Natural killer cell (primary cell): ENCODE data around the gene IRX2. TPM values are rescaled to one million over a fixed set of nuclear protein-coding genes. Genes with fewer than 3 reads are reported as not detected.

Source experiments
- ATAC-seq, 3 donors: fragments of 150-1000 bp in 2 of 3; fragments of 200-7000 bp in 1 of 3; cut with Tn5 transposase; 1 replicate in 1 of 3; 2 replicates in 2 of 3; pipeline ENCODE4 v1.10.0; 2021; ENCODE audit warnings: mild to moderate bottlenecking in 2 of 3, moderate library complexity in 2 of 3
- DNase-seq, 2 donors: peaks; one replicate each; pipeline versions ENCODE4 v3.0.0 to v3.0.0-alpha.2; 2013 to 2021; ENCODE audit warnings: mixed read lengths in 1 of 2
- H3K27ac ChIP-seq: one replicate; pipeline ENCODE4 v1.5.1; 2013; ENCODE audit warnings: mild to moderate bottlenecking, low read length
- H3K27me3 ChIP-seq: one replicate; pipeline ENCODE4 v1.6.1; 2013; ENCODE audit warnings: low read length; ENCODE audit not compliant: control insufficient read depth, insufficient read depth
- H3K36me3 ChIP-seq: one replicate; pipeline ENCODE4 v1.6.1; 2013; ENCODE audit warnings: low read length; ENCODE audit not compliant: control insufficient read depth, insufficient read depth
- H3K4me1 ChIP-seq: one replicate; pipeline ENCODE4 v1.6.1; 2013; ENCODE audit warnings: low read length; ENCODE audit not compliant: control insufficient read depth, insufficient read depth
- H3K4me3 ChIP-seq: one replicate; pipeline ENCODE4 v1.5.1; 2013; ENCODE audit warnings: low read length
- H3K9me3 ChIP-seq: one replicate; pipeline ENCODE4 v1.6.1; 2013; ENCODE audit warnings: low read length; ENCODE audit not compliant: control insufficient read depth, insufficient read depth
- H3K27ac Mint-ChIP-seq, 2 donors: one replicate each; pipeline ENCODE4 v1.8.0; 2022; ENCODE audit warnings: mild to moderate bottlenecking in 2 of 2, mixed read lengths in 2 of 2, moderate library complexity in 1 of 2
- H3K27me3 Mint-ChIP-seq, 2 donors: one replicate each; pipeline ENCODE4 v1.8.0; 2022; ENCODE audit warnings: low read depth in 2 of 2, mixed read lengths in 2 of 2
- H3K36me3 Mint-ChIP-seq: one replicate; pipeline ENCODE4 v1.8.0; 2022; ENCODE audit warnings: mixed read lengths
- H3K4me1 Mint-ChIP-seq, 2 donors: one replicate each; pipeline ENCODE4 v1.8.0; 2022; ENCODE audit warnings: mixed read lengths in 2 of 2
- H3K4me3 Mint-ChIP-seq: one replicate; pipeline ENCODE4 v1.8.0; 2022; ENCODE audit warnings: mild to moderate bottlenecking, moderate library complexity, mixed read lengths
- H3K9me3 Mint-ChIP-seq, 2 donors: one replicate each; pipeline ENCODE4 v1.8.0; 2022; ENCODE audit warnings: mixed read lengths in 2 of 2
- CTCF ChIP-seq: fragments of 200-600 bp; IDR thresholded peaks from one replicate; pipeline ENCODE4 v1.8.0; 2022; ENCODE audit warnings: antibody characterized with exemption
- WGBS: methylation state at CpG from one replicate; pipeline ENCODE4 v1.1.7; 2013; ENCODE audit warnings: missing lambda C conversion rate; ENCODE audit not compliant: insufficient coverage; 5-methylcytosine and 5-hydroxymethylcytosine counted together
- intact Hi-C: fragments of 100-400 bp; cut with micrococcal nuclease; formaldehyde crosslinking; loops from one replicate; pipeline ENCODE4 v1.14.2; 2022
- total RNA-seq, 4 donors: library from RNA; stranded (reverse); fragments of 120-200 nt in 1 of 4; gene quantifications; one replicate each; pipeline versions ENCODE4 v1.2.3 to v1.2.4, GENCODE V29; 2013 to 2022

Gene IRX2
- total RNA-seq, 3 donors from 2014 or later (not counting 1 experiment from before 2014, with no cell fraction given): not detected

DNA sequence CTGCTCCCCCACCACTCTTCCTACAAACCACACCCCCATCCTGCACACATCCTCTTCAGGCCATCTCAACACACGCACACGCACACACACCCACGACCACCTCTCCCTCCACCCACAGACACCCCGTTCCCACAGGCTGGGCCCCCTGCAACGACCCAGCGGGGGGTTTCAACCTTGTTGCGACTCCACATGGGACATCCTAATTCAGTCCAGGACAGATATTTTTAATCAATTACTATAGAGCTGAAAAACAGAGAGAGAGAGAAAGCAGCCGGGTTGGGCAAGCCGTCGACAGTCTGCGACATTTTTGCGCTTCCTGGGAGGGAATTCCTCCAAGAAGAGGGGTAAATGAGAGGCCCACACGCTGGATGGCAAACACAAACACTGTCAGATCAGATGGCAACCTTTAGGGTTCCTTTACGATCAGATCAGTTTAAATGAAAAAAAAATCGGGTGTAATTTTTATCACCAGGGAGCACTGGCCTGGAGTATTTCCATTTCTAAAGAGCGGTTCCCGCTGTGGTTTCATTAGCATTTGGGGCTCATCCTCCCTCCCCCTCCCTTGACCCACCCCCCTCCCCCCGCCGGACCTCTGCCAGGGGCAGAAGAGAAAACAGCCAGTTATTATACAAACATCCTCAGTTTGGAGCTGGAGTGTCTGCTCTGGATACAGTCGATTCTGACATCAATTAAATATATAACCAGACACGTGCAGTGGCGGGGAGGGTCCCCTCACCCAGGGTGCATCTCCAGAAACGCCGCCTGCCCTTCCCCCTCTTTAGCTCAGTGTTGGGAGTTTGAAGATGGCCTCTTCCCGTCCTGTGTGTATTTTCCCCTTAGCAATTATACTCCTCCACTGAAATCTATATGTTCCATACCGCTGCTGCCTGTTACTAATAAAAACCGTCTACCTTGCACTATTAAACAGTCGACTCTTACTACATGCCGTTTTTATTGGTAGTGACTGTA is 2.3 kb upstream of the IRX2 start:
- Histone ChIP-seq H3K27ac (no peak overlapping the region), H3K9me3 (peaks cover 4% of the 10 kb centered on the region), H3K4me3 (no peak overlapping the region), H3K4me1 (no peaks in the 10 kb centered on the region), H3K27me3 (peaks cover 42% of the 10 kb centered on the region), H3K36me3 (no peaks in the 10 kb centered on the region)
- H3K4me3 Mint-ChIP-seq: no peak overlapping the region
- no peak for ATAC-seq
- H3K9me3 Mint-ChIP-seq: no peaks in the 10 kb centered on the region
- DNase-seq: no peak
- intact Hi-C loops: no loop called here
- WGBS: 5% methylated on average over 26 of the region's 29 CpGs
- no peak overlapping the region for H3K27ac Mint-ChIP-seq
- no peak for TF ChIP-seq CTCF
- H3K4me1 Mint-ChIP-seq: peaks cover 0 to 5% of the 10 kb centered on the region in 2 donors
- peaks cover 50 to 54% of the 10 kb centered on the region in 2 donors for H3K27me3 Mint-ChIP-seq
- H3K36me3 Mint-ChIP-seq: no peaks in the 10 kb centered on the region

DNA sequence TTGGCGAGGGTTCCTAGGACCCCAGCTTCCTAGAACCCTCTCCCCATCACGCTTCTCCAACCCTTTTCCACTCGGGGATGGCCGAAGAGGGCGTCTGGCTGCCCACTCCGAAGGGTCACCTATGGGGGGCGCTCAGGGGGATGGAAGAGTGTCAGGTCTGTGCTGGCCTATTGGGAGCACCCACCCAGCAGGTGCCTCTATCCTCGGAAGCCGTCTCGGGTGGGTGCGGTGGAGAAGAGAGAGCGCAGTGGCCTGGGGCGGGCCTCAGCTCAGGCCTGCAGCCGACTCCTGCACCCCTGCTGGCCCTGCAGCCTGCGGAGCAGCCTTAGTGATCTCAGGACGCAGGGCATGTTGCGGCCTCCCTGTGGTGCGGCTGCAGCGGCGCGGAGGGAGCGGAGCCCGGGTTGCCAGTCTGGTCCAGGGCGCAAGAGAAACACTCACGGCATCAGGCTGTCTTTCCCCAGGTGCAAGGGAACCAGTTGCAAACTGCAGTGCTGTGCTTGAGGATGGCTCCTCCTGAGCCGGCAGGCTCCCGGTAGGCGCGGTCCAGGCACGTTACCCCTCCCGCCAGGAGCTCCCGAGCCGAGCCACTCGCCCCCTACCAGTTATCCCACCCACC is 1.5 kb upstream of the IRX2 start:
- Mint-ChIP-seq H3K4me3 (no peak overlapping the region), H3K36me3 (no peaks in the 10 kb centered on the region), H3K9me3 (no peaks in the 10 kb centered on the region), H3K27me3 (peaks cover 47 to 50% of the 10 kb centered on the region in 2 donors), H3K4me1 (peaks cover 0 to 5% of the 10 kb centered on the region in 2 donors), H3K27ac (no peak overlapping the region)
- no peak overlapping the region for H3K27ac ChIP-seq
- TF ChIP-seq CTCF: no peak
- H3K4me3 ChIP-seq: no peak overlapping the region
- ATAC-seq (no peak), DNase-seq (no peak)
- intact Hi-C loops: no loop called here
- 10% methylated on average over 33 of the region's 34 CpGs for WGBS
- no peaks in the 10 kb centered on the region for H3K36me3 ChIP-seq
- no peaks in the 10 kb centered on the region for H3K4me1 ChIP-seq
- peaks cover 38% of the 10 kb centered on the region for H3K27me3 ChIP-seq
- peaks cover 4% of the 10 kb centered on the region for H3K9me3 ChIP-seq

DNA sequence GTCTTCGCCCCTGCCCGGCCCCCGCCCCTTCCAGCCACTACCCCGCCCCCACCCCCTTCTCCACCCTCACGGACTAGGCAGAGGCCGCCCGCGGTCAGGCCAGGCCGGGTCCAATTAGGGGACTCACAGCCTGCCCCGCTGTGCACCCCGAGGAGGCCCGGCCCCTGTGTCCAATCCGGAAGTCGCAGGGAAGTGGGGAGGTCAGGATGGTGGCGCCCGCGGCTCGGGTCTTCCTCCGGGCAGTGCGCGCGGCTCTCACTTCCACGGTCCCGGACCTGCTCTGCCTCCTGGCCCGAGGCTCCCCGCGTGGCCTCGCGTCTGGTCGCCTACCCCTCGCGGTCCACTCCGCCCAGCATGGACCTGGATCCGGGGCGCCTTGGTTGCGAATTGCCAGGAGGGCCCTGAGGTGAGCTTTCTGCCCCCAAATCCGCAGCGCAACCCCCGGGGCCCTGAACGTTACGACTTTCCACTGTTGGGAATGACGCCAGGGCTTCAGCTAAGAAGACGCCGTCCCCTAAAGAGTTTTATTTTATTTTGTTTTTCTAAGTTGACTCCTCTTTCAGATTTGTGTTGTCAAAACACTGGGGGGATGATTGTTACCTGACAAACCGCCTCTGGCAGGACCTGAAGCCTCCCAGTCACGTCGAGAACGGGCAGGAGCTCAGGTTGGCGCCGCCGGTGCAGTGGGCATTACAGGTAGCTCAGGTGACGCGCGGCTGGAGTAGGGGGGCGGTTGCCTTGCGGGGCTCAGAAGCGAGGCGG is 763 bp upstream of the IRX2 start:
- Histone ChIP-seq H3K36me3 (no peaks in the 10 kb centered on the region), H3K9me3 (peaks cover 4% of the 10 kb centered on the region), H3K4me1 (no peaks in the 10 kb centered on the region), H3K27me3 (peaks cover 41% of the 10 kb centered on the region), H3K4me3 (no peak overlapping the region), H3K27ac (no peak overlapping the region)
- H3K4me3 Mint-ChIP-seq: no peak overlapping the region
- H3K4me1 Mint-ChIP-seq: peaks cover 0 to 5% of the 10 kb centered on the region in 2 donors
- no peaks in the 10 kb centered on the region for H3K9me3 Mint-ChIP-seq
- 8% methylated on average over 53 of the region's 58 CpGs for WGBS
- intact Hi-C loops: no loop called here
- peaks cover 46 to 51% of the 10 kb centered on the region in 2 donors for H3K27me3 Mint-ChIP-seq
- no peak for TF ChIP-seq CTCF
- H3K36me3 Mint-ChIP-seq: no peaks in the 10 kb centered on the region
- H3K27ac Mint-ChIP-seq: no peak overlapping the region
- no peak for DNase-seq
- ATAC-seq: no peak
